Hepatocyte (in vitro differentiated cells): ENCODE results near the gene TSPAN10.

ENCODE experiments used
- EZH2phosphoT487 ChIP-seq: fragments of 200-600 bp; sonication (generic); IDR thresholded peaks from one replicate; pipeline ENCODE4 v1.6.1; 2018; ENCODE audit warnings: antibody characterized with exemption, mild to moderate bottlenecking, low read depth, moderate library complexity; ENCODE audit not compliant: unreplicated experiment, severe bottlenecking
- TF ChIP-seq, protein P1 (sequence below): fragments of 200-600 bp; sonication (generic); IDR thresholded peaks from 2 replicates; pipeline ENCODE4 v1.5.1; 2016; ENCODE audit warnings: antibody characterized with exemption, mild to moderate bottlenecking; ENCODE audit not compliant: poor library complexity

- TF ChIP-seq, protein P1, sequence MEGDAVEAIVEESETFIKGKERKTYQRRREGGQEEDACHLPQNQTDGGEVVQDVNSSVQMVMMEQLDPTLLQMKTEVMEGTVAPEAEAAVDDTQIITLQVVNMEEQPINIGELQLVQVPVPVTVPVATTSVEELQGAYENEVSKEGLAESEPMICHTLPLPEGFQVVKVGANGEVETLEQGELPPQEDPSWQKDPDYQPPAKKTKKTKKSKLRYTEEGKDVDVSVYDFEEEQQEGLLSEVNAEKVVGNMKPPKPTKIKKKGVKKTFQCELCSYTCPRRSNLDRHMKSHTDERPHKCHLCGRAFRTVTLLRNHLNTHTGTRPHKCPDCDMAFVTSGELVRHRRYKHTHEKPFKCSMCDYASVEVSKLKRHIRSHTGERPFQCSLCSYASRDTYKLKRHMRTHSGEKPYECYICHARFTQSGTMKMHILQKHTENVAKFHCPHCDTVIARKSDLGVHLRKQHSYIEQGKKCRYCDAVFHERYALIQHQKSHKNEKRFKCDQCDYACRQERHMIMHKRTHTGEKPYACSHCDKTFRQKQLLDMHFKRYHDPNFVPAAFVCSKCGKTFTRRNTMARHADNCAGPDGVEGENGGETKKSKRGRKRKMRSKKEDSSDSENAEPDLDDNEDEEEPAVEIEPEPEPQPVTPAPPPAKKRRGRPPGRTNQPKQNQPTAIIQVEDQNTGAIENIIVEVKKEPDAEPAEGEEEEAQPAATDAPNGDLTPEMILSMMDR: no peak
- TF ChIP-seq EZH2phosphoT487: no peak
These were observed 36.7 kb downstream of the TSPAN10 start for GRCh38 chr17:81673561-81674258.
